ENCODE results near the gene HNMT. TPM values are rescaled to one million over a fixed set of nuclear protein-coding genes. Genes with fewer than 3 reads are reported as not detected.

HNMT gene
- total and polyA plus RNA-seq, 11 donors: 4.5 to 38.1 (median 10.2) TPM

DNA sequence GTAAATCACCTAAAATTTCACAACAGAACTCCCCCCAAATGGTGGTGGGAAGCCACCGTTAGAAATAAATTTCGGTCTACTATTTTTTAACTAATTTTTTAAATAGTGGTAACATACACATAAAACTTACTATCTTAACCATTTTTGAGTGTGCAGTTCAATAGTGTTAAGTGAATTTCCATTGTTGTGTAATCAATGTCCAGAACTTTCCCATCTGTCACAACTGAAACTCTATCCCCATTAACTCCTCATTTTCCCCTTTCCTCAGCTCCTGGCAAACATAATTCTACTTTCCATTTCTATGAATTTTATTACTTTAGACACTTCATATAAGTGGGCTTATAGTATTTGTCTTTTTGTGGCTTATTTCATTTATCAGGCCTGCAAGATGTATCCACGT is 34.1 kb upstream of the HNMT start:
- Histone ChIP-seq H3K36me3 (no peaks in the 10 kb centered on the region), H3K9me3 (peaks cover 0 to under 1% (median 0%) of the 10 kb centered on the region in 12 donors), H3K27me3 (no peaks in the 10 kb centered on the region), H3K27ac (no peak overlapping the region), H3K4me1 (peaks cover 0 to 7% (median 0%) of the 10 kb centered on the region in 12 donors), H3K4me3 (no peak overlapping the region)
- TF ChIP-seq, protein P1, sequence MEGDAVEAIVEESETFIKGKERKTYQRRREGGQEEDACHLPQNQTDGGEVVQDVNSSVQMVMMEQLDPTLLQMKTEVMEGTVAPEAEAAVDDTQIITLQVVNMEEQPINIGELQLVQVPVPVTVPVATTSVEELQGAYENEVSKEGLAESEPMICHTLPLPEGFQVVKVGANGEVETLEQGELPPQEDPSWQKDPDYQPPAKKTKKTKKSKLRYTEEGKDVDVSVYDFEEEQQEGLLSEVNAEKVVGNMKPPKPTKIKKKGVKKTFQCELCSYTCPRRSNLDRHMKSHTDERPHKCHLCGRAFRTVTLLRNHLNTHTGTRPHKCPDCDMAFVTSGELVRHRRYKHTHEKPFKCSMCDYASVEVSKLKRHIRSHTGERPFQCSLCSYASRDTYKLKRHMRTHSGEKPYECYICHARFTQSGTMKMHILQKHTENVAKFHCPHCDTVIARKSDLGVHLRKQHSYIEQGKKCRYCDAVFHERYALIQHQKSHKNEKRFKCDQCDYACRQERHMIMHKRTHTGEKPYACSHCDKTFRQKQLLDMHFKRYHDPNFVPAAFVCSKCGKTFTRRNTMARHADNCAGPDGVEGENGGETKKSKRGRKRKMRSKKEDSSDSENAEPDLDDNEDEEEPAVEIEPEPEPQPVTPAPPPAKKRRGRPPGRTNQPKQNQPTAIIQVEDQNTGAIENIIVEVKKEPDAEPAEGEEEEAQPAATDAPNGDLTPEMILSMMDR (IDR thresholded peaks at IDR 0.05): no peak
- no peak for TF ChIP-seq POLR2A (IDR thresholded peaks at IDR 0.05)
- no peak for DNase-seq
- WGBS, 4 donors: 89 to 95% (median 91%) methylated on average over 3 of the region's 3 CpGs
- intact Hi-C loops (cut with DNase I): no loop called here
- ATAC-seq: no peak

DNA sequence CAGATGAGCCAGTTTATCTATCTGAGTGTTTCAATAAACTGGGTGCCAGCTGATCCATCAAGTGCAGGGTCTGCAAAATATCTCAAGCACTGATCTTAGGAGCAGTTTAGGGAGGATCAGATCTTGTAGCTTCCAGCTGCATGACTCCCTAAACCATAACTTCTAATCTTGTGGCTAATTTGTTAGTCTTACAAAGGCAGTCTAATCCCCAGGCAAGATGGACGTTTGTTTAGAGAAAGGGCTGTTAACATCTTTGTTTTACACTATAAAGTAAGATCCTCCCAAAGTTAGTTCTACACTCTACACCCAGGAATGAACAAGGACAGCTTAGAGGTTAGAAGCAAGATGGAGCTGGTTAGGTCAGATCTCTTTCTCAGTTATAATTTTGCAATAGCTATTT is 28.7 kb upstream of the HNMT start:
- TF ChIP-seq POLR2A (IDR thresholded peaks at IDR 0.05): no peak
- TF ChIP-seq, protein P1 (IDR thresholded peaks at IDR 0.05): no peak
- Histone ChIP-seq H3K9me3 (peaks cover 0 to 3% (median 0%) of the 10 kb centered on the region in 12 donors), H3K27me3 (no peaks in the 10 kb centered on the region), H3K36me3 (no peaks in the 10 kb centered on the region), H3K27ac (no peak overlapping the region), H3K4me1 (peaks cover 0 to 7% (median 0%) of the 10 kb centered on the region in 12 donors), H3K4me3 (no peak overlapping the region)
- DNase-seq (no peak), ATAC-seq (no peak)
- 54 to 77% (median 65%) methylated on average over 1 of the region's 1 CpG for WGBS, 4 donors
- intact Hi-C loops (cut with DNase I): no loop called here

DNA sequence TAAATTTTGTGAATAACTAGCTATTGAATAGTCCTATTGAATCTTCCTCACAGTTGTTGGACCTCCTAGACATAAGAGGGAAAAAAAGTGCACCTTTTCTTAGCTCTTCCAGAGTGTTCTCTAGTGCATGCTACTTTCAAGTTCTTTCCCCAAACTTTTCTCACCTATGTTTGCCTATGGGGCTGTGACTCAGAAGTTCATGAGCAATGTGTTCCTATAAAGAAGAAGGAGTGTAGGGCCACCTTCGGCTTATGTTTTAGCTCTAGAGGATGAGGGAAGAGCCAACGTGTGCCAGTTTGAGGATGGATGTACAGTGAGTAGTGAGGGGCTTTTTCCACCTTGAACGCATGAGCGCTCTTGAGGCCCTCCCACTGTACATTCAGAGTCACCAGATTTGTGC is 27.0 kb upstream of the HNMT start:
- TF ChIP-seq POLR2A (IDR thresholded peaks at IDR 0.05): no peak
- TF ChIP-seq, protein P1 (IDR thresholded peaks at IDR 0.05): no peak
- no peak for ATAC-seq
- intact Hi-C loops (cut with DNase I): no loop called here

DNA sequence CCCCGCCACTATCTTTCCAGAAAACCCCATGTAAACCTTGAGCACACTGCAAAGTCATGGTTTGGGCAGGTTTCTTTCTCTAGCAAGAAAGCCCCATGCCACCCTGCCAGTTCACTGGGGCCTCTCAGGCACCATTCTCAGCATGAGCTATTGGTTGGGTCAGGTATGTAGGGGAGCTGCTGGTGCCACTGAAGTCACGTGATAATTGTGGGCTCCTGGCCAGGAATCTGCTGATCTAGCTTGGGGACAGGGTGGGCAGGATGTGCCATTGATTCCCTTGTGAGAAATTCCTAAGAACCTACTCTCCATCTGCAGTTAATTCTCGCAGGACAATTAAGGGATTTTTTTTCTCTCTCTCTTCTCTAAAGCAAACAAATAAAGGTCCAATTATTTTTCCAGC is 26.5 kb upstream of the HNMT start:
- Histone ChIP-seq H3K4me1 (peaks cover 0 to 7% (median 0%) of the 10 kb centered on the region in 12 donors), H3K9me3 (peaks cover 0 to 3% (median 0%) of the 10 kb centered on the region in 12 donors), H3K27me3 (no peaks in the 10 kb centered on the region), H3K27ac (no peak overlapping the region), H3K36me3 (no peaks in the 10 kb centered on the region), H3K4me3 (no peak overlapping the region)
- DNase-seq (no peak), ATAC-seq (no peak)
- intact Hi-C loops (cut with DNase I): no loop called here
- WGBS, 4 donors: 49 to 71% (median 56%) methylated on average over 3 of the region's 3 CpGs
- no peak for TF ChIP-seq POLR2A (IDR thresholded peaks at IDR 0.05)
- TF ChIP-seq, protein P1 (IDR thresholded peaks at IDR 0.05): no peak

More for the DNA sequence above, 27.0 kb upstream of the HNMT start:
- Histone ChIP-seq H3K36me3 (no peaks in the 10 kb centered on the region), H3K4me3 (no peak overlapping the region), H3K27ac (no peak overlapping the region), H3K4me1 (peaks cover 0 to 7% (median 0%) of the 10 kb centered on the region in 12 donors), H3K27me3 (no peaks in the 10 kb centered on the region), H3K9me3 (peaks cover 0 to 3% (median 0%) of the 10 kb centered on the region in 12 donors)
- WGBS, 4 donors: 81 to 95% (median 85%) methylated on average over 4 of the region's 4 CpGs
- DNase-seq: no peak

All from heart left ventricle (tissue), 16 donors.